ENCODE measurements around the gene EFNA3.
A peak's percentile ranks its signal among the peaks of the same experiment; 100 is the strongest.

EFNA3 gene

GRCh38 chr1:155078469-155079209, at the start of gene EFNA3:
Gene EFNA3, plus strand, starts transcription at chr1:155078837. Its CDS starts 105 bp downstream, at chr1:155078942.
- DNase-seq, result peak; percentile 62

- DNase-seq, result no peak
Observed at GRCh38 chr1:155029513-155030242, 49.0 kb upstream of the EFNA3 start.

GRCh38 chr1:155030243-155030795, 48.3 kb upstream of the EFNA3 start:
- no peak for DNase-seq

- no peak for DNase-seq
Observed at GRCh38 chr1:155030899-155031298, 47.7 kb upstream of the EFNA3 start.

GRCh38 chr1:155032886-155033285, 45.8 kb upstream of the EFNA3 start:
- DNase-seq, result no peak

GRCh38 chr1:155033524-155033923, 45.1 kb upstream of the EFNA3 start, which contains the start of the genes DCST1 and DCST2:
Gene DCST1, plus strand, starts transcription at chr1:155033824. Its CDS starts 213 bp downstream, at chr1:155034037.
Gene DCST2, minus strand, starts transcription at chr1:155033781. Its CDS starts 80 bp downstream, at chr1:155033701.
- DNase-seq, result no peak

GRCh38 chr1:155034318-155035208, 44.1 kb upstream of the EFNA3 start:
- no peak for DNase-seq

GRCh38 chr1:155035936-155036335, 42.7 kb upstream of the EFNA3 start:
- DNase-seq, result no peak

- no peak for DNase-seq
Observed at GRCh38 chr1:155037043-155037442, 41.6 kb upstream of the EFNA3 start.

GRCh38 chr1:155037851-155038441, 40.7 kb upstream of the EFNA3 start:
- DNase-seq, result no peak

GRCh38 chr1:155038602-155039307, 39.9 kb upstream of the EFNA3 start:
- DNase-seq, result peak; percentile 35

GRCh38 chr1:155039308-155039669, 39.3 kb upstream of the EFNA3 start:
- DNase-seq, result no peak

GRCh38 chr1:155040358-155041093, 38.1 kb upstream of the EFNA3 start:
- DNase-seq, result no peak

GRCh38 chr1:155042789-155043188, 35.8 kb upstream of the EFNA3 start:
- no peak for DNase-seq

GRCh38 chr1:155043301-155043702, 35.3 kb upstream of the EFNA3 start:
- DNase-seq, result no peak

- no peak for DNase-seq
Observed at GRCh38 chr1:155043793-155044192, 34.8 kb upstream of the EFNA3 start.

GRCh38 chr1:155044365-155044764, 34.3 kb upstream of the EFNA3 start:
- no peak for DNase-seq

GRCh38 chr1:155044812-155045657, 33.6 kb upstream of the EFNA3 start:
- peak; percentile 81 for DNase-seq

- no peak for DNase-seq
Observed at GRCh38 chr1:155048449-155049334, 29.9 kb upstream of the EFNA3 start.
